GM21723 (cell line): ENCODE data around the gene NAB2.
"Not testable (repeated sequence)": the region's sequence is repeated elsewhere in the genome, so short reads cannot be mapped to it uniquely, and the experiment has no call there.

Experiments
- ATAC-seq: cut with Tn5 transposase; IDR thresholded peaks from one replicate; pipeline ENCODE4 v1.9.1; 2021; ENCODE audit warnings: mild to moderate bottlenecking, moderate library complexity; ENCODE audit not compliant: unreplicated experiment

The NAB2 gene

DNA sequence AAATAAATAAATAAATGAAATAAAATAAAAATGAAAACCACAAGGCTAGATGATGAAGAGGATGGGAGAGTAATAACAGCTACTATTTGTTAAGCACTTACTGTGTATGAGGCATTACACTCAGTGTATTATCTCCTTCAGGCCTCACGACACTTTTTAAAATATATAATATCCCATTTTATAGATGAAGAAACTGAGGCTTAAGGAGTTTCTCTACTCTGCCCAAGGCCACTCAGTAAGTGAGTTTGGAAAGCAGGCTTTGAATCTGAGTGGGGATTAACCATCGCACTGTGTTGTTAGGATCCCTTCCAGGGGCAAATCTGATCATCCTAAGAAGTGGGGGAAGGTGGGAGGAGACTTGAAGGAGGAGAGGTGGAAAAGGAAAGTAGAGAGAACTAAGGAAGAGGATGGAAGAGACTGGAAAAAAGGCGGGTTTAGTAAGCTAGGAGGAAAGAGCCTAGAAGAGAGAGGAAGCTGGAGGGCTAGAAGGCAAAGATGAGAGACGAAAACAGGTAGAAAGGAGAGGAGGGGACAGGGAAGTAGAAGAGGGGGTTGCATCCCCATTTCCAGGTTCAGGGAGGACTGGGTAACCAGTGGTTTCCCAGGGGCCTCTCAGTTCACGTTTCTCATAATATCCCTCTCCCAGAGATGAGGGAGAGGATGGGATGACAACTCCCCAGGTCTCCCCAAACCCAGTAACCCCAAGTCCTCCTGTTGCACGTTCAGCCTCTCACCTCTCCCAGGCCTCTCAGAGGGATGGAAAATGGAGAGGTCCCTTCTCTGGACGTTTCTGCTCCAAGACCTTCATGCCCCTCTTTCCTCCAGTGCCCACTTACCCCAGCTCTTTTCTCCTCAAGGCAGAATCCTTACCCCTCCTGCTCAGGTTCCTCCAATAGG, 20.5 kb downstream of the NAB2 start:
- no peak for ATAC-seq

DNA sequence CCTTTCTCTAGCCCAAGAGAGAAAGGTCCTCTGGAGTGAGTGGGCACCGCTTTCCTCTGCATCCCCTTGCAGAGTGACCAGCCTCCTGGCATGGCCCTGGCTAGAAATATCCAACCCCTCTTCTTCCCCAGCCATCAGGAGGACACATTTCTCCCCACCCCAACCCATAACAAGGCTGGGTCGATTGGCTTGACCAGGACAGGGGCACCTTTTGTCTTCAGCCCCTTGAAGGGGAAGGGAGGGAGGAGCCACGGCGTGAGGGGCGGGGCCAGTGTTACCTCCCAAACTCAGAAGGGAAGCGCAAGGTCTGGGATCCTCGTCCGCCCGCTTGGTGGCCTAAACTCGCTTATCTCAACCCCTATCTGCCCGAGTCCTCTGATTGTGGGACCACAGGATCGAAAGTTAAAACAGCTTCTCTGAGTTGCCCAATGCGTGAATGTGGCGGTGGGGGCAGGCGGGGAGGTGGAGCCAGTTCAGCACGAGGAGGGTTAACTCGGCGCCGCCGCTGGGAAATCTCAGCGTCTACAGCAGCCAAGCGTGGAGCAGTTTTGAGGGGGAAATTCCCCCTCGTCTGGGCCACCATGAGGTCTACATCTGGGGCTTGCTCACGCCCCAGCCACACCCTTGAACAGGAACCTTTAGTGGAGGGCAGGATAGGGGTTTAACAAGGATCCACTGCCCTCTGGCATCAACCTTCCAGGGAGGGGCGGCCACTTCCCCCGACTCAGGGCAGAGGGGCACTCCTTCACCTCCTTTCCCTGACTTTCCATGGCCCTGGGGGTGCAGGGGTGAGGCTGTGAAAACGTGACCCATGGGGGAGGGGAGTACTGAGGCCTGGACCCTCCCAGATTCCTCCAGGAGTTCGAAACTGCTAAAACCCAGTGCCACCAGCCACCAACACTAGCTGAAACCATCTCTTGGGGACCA, 21.5 kb downstream of the NAB2 start:
- peak; percentile 43 for ATAC-seq

DNA sequence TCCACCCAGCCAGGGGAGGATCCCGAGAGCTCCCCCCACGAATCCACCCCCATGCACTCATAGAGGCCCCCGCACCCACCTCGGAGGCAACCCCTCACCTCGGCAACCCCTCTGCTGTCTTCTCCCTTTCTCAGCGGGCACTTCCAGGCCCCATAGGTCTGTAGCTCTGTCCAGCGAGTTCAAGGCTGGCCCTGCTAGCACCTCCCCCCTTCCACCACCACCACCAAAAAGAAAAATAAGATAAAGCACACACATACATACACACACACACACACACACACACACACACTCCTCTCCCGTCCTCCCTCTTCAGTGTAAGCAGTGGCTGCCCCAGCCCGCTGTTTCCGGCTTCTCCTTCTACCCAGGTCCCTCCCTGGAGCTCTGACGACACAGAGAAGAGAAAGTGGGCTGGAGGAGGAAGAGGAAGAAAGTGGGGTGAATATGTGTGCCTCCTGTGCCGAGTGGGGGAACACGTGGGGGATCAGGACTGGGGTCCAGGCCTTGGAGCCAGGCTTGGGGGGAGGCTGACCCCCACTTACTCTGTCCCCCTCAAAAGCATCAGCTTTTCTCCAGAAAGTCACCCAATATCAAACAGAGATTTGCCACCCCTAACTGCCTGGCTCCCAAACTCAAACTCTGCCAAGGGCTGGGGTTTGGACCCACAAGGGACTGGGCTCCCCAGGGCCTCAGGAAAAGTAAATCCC, 22.3 kb downstream of the NAB2 start, which contains the start of gene STAT6:
STAT6 (minus strand) TSS at position 332 of the 704 bp plus-strand sequence. CDS start 3,084 bp downstream, outside the sequence.
- ATAC-seq, result peak; percentile 61

DNA sequence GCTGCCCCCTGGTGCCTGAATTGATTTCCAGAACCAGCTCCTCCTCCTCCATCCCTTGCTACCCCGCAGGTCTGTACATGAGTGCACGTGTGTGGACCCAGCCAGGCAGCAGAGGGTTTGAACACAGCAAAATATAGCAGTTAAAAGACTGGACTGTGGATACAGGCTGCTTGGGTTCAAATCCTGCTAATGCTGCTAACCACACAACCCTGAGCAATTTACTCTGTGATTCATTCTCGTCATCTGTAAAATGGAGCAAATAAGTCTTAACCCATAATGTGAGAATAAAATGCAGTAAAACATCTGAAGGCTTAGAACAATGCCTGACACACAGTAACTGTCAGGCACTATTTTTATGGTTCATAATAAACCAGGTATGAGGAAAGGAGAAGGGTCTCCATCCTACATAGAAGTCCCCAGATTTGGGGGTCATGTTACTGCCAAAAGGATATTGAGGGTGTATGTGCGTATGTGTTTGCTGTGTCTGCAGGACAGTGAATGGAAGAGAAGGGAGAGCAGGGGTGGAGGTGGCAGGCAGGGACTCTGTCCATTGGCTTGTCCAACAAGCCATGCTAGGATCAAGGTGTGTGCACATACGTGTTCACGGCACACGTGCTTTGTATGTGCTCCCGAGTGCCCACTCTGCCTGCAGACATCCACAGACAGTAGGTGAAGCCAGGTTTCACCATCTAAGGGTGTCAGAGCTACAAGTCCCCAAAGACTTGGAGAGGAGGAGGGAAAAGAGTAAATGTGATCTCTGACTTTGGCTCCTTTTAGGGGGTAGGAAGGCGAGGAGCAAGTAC, 23.8 kb downstream of the NAB2 start:
- ATAC-seq, result peak; percentile 63

DNA sequence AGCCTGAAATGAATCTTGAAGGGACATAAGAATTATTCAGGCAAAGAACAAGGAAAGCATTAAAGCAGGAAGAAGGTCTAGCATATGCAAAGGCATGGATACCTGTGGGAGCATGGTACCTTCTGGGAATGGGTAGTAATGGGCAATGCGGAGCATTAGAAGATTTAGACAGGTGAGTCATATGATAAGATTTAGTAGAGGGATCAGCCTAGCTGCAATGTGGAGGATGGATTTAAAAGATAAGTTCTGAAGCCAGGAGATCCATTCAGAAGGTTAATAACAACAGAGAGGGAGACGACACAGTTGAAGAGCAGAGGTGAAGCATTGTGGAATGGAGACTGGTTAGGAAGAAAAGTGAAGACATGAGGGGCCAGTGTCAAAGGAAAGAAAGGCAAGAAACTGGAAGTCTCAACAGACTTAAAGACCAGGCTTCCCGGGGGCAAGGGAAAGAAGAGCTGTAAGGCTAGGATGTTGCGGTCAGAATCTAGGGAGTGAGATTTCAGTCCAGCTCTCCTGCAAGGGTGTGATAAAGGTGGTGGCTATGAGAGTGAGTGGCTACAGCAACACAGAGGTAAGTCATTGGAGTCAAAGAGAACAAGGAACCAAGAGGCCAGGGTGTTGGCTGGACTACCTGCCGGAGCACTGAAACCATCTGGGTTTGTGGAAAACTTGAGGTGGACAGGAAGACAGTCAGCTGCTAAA, 27.8 kb downstream of the NAB2 start:
- no peak for ATAC-seq

DNA sequence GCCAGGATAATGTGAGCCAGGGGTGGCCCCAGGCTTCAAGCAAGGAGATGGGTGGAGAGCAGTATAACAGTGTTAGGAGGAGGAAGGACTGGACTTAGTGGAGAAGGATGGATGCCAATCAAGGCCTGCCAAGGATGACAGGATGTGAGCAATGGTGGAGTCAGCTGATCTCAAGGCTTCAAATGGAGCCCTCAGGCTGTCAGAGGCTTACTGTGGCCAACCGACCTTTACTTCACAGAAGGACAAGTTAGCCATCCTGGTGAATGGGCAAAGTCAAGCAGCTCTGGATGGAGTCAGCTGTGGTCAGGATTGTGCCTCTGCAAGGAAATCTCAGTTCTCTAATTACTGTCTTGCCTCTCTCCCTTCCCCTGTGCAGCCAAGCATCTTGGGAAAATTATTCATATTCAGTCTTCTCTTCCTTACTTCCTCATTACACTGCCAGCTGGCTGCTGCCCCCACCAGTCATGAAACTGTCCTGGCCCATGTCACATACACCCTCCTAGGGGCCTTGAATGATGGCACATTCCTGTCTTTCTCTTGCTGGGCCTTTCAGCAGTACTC, 29.9 kb downstream of the NAB2 start:
- no peak for ATAC-seq

DNA sequence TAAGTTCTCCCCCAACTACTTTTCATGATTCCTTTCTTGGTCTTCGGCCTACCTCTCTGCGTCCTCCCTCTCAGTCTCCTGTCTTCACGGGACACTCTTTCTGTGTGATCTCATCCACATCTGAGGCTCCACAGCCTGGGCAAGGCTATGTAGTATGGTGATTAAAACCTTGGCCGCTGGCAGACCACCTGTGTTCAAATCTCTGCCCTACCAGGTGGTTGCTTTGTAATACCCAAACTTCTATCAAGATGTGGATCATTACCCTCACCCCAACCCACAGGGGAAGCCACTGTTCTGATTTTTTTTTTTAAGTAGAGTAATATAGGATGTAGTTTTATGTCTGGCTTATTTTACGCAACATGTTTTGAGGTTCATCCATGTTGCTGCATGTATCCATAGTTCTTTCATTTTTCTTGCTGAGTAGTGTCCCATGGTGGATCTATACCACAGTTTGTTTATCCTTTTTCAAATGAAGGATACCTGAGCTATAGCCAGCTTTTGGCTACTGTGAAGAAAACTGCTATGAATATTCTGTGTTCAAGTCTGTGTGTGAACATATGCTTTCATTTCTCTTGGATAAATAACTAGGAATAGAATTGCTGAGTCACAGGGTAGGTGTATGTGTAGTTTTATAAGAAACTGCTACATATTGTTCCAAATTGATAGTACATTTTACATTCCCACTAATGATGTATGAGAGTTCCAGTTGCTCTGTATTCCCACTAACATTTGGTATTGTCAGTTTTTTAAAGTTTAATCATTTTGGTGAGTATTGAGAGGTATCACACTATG, 30.6 kb downstream of the NAB2 start:
- no peak for ATAC-seq

DNA sequence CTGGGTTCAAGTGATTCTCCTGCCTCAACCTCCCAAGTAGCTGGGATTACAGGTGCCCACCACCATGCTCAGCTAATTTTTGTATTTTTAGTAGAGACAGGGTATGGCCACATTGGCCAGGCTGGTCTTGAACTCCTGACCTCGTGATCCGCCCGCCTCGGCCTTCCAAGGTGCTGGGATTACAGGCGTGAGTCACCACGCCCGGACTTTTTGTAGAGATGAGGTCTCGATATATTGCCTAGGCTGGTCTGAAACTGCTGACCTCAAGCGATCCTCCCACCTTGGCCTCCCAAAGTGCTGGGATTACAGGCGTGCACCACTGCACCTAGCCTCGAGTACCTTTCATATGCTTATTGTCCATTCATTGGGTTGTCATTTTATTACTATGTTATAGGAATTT, 31.8 kb downstream of the NAB2 start:
- ATAC-seq, result not testable (repeated sequence)

DNA sequence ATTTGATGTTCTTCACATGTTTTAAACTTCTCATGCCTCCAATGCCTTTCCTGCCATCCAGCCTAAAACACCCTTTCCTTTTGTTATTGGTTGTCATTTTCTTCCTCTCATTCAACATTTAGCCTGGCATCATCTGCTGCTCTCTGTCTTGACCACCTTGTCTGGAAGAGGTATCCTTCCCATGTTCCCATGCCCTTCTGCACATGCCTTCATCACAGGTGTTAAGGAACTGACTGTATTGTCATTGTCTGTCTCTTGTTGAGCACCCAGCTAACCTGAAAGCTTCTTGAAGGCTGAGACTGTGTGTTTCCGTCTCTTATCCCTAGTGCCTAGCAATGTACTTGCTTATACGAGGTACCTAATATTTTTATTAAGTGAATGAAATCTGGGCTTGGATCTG, 34.9 kb downstream of the NAB2 start:
- ATAC-seq, result no peak

DNA sequence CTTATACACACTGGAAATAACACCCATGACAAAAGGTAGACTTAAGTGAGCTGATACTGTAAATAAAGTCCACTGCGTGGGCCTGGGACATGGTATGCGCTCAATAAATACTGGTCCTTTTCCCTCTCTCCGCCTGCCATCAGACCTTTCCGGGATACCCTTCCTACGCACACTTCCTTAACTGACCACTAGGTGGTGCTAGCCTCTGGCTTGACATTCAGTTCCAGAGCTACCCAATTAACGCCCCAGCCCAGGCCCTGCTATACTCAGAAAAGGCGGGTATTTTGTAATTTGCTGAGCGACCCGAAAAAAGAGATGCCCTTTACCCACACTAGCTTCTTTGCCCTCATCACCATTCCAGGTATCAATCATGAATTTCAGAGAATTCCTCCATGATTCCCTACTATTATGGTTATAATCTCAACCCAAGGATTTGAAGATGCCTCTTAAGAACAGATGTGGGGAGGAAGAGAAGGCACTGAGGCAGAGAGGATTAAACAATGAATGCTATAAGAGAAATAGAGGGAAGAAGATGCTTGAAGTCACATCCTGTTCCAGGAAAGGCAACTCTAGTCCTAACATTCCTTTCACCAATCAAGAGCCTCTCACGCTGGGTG, 35.5 kb downstream of the NAB2 start:
- ATAC-seq, result no peak

DNA sequence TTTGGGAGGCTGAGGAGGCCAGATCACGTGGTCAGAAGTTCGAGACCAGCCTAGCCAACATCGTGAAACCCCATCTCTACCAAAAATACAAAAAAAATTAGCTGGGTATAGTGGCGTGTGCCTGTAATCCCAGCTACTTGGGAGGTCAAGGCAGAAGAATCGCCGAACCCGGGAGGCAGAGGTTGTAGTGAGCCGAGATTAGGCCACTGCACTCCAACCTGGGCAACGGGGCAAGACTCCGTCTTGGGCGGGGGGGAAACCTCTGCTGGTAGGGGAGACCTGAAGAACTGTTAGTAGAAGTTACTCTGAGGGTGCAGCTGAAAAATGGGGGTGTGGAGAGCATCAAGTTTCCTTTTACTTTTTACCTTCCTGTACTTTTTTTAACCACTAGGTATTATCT, 37.1 kb downstream of the NAB2 start:
- ATAC-seq, result no peak

DNA sequence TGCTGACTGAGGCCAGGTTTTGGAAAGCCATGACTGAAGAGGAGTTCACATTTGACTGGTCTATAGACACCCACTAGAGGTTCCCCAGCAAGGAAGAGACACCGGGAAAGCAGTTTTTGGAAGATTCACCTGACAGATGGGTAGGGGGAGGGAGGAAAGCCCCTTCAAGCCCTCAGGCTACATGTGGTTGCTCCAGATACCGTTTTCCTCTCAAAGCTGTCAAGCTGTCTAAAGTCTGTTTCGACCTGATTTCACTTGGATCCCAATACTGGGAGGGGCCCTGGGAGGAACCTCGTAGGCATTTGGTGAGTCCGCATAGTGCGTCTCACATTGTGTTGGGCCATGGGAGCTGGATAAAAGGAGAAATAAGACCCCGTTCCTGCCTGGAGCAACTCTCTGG, 37.6 kb downstream of the NAB2 start:
- no peak for ATAC-seq

DNA sequence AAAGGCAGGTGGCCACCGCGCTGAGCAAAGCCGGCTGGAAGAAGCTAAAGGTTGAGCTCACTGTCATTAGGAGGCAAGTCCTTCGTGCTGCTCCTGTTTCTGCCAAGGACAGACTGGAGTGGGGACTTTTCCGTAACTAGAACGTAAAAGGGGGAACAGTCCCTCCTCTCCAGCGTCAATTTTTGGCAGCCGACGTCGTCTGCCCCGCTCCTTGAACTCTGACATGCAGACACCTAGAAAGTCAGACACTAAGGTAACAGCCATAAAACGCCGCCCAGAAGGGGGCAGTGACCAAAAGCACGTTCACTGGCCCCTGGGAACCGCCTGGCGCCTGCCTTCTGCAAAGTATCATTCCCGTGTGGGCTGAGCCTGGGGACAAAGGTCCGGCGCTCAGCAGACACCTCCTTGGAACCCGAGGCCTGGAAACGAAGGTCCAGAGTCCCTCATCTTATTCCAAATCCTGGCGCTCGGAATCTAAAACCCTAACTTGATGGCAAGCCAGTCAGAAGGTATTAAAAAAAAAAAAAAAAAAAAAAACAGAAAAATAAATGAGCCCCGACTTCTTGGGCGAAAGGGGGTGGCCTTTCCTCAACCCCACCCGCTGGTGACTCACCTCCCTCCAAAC, 38.3 kb downstream of the NAB2 start:
- ATAC-seq, result peak; percentile 60

DNA sequence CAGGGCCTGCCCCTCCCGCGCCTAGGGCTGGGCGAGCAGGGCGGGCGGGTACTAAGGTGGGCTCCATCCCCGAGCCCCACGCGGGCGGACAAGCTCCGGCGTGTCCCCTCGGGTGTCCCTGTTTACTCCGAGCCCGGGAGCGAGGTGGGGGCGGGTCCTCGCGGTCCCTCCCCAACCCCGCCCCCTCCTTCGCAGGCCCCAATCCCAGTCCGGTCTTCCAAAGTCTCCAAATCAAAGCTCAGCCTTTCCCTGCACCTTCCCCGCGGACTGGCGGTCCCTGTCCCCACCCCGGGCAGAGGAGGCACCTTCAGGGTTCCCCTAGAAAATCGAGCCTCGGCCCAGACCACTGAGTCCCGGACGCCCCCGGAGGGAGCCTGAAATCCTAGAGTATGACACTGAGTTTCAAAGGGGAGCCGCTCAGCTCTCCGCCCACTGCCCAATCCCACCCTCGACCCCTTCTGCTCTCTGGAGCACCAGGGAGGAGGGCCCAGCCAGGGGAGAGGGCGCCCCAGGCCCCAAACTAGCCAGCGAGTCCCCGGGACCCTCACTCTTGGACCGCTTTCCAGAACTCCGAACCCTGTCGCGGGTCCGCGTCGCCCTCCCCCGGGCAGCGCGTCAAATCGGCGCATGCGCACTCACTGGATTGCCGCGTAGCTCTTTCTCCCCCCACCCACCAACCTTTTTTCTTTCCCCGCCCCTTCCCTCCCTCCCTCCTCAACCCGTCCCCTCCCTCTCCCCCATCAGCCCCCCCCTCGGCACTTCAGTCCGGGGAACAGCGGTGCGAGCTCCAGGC, 39.0 kb downstream of the NAB2 start, which contains the start of gene LRP1:
LRP1 (plus strand) TSS at position 758 of the 793 bp plus-strand sequence. CDS start 482 bp downstream, outside the sequence.
- ATAC-seq, result peak; percentile 44

DNA sequence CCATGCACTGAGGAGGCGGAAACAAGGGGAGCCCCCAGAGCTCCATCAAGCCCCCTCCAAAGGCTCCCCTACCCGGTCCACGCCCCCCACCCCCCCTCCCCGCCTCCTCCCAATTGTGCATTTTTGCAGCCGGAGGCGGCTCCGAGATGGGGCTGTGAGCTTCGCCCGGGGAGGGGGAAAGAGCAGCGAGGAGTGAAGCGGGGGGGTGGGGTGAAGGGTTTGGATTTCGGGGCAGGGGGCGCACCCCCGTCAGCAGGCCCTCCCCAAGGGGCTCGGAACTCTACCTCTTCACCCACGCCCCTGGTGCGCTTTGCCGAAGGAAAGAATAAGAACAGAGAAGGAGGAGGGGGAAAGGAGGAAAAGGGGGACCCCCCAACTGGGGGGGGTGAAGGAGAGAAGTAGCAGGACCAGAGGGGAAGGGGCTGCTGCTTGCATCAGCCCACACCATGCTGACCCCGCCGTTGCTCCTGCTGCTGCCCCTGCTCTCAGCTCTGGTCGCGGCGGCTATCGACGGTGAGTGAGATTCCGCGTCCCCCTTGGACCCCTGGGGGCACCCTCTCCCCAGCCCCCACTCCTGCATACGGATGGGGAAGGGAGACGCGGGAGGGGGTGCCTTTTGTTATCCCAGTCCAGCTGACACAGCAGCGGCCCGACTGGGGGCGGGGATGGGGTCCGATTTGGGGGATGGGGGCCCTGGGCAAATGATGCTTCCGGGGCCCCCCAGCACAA, 39.8 kb downstream of the NAB2 start:
- no peak for ATAC-seq

DNA sequence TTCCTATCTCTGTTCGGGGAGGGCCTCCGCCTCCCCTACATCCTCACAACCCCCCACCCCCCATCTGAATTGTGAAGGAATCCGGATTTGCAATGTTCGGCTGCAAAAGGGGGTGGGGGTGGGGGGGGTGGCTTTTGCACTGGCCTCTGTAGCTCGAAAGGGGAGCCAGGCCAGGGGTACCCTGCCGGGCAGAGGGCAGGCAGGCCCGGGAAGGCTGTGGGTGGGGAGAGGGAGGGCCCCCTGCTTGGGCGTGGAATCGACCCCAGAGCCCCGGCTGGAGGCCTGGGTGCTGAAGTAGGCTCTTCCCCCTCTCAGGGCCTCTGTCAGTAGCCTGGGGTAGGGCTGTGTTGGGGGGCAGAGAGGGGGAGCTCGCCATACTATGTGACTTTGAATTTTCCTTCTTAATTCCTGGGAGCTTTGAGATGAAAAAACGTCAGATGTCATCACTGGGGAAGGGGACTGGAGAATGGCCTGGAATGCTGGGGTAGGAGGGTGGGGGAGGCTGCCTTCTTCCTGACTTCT, 40.5 kb downstream of the NAB2 start:
- ATAC-seq, result no peak
